Natural killer cell (primary cell): ENCODE results near the gene CAPN14. TPM values are rescaled to one million over a fixed set of nuclear protein-coding genes. Genes with fewer than 3 reads are reported as not detected.

Source experiments
- ATAC-seq, 3 donors: fragments of 150-1000 bp in 2 of 3; fragments of 200-7000 bp in 1 of 3; cut with Tn5 transposase; 1 replicate in 1 of 3; 2 replicates in 2 of 3; pipeline ENCODE4 v1.10.0; 2021; ENCODE audit warnings: mild to moderate bottlenecking in 2 of 3, moderate library complexity in 2 of 3
- DNase-seq, 2 donors: peaks; one replicate each; pipeline versions ENCODE4 v3.0.0 to v3.0.0-alpha.2; 2013 to 2021; ENCODE audit warnings: mixed read lengths in 1 of 2
- H3K27ac ChIP-seq: one replicate; pipeline ENCODE4 v1.5.1; 2013; ENCODE audit warnings: mild to moderate bottlenecking, low read length
- H3K27me3 ChIP-seq: one replicate; pipeline ENCODE4 v1.6.1; 2013; ENCODE audit warnings: low read length; ENCODE audit not compliant: control insufficient read depth, insufficient read depth
- H3K36me3 ChIP-seq: one replicate; pipeline ENCODE4 v1.6.1; 2013; ENCODE audit warnings: low read length; ENCODE audit not compliant: control insufficient read depth, insufficient read depth
- H3K4me1 ChIP-seq: one replicate; pipeline ENCODE4 v1.6.1; 2013; ENCODE audit warnings: low read length; ENCODE audit not compliant: control insufficient read depth, insufficient read depth
- H3K4me3 ChIP-seq: one replicate; pipeline ENCODE4 v1.5.1; 2013; ENCODE audit warnings: low read length
- H3K9me3 ChIP-seq: one replicate; pipeline ENCODE4 v1.6.1; 2013; ENCODE audit warnings: low read length; ENCODE audit not compliant: control insufficient read depth, insufficient read depth
- H3K27ac Mint-ChIP-seq, 2 donors: one replicate each; pipeline ENCODE4 v1.8.0; 2022; ENCODE audit warnings: mild to moderate bottlenecking in 2 of 2, mixed read lengths in 2 of 2, moderate library complexity in 1 of 2
- H3K27me3 Mint-ChIP-seq, 2 donors: one replicate each; pipeline ENCODE4 v1.8.0; 2022; ENCODE audit warnings: low read depth in 2 of 2, mixed read lengths in 2 of 2
- H3K36me3 Mint-ChIP-seq: one replicate; pipeline ENCODE4 v1.8.0; 2022; ENCODE audit warnings: mixed read lengths
- H3K4me1 Mint-ChIP-seq, 2 donors: one replicate each; pipeline ENCODE4 v1.8.0; 2022; ENCODE audit warnings: mixed read lengths in 2 of 2
- H3K4me3 Mint-ChIP-seq: one replicate; pipeline ENCODE4 v1.8.0; 2022; ENCODE audit warnings: mild to moderate bottlenecking, moderate library complexity, mixed read lengths
- H3K9me3 Mint-ChIP-seq, 2 donors: one replicate each; pipeline ENCODE4 v1.8.0; 2022; ENCODE audit warnings: mixed read lengths in 2 of 2
- WGBS: methylation state at CpG from one replicate; pipeline ENCODE4 v1.1.7; 2013; ENCODE audit warnings: missing lambda C conversion rate; ENCODE audit not compliant: insufficient coverage; 5-methylcytosine and 5-hydroxymethylcytosine counted together
- intact Hi-C: fragments of 100-400 bp; cut with micrococcal nuclease; formaldehyde crosslinking; loops from one replicate; pipeline ENCODE4 v1.14.2; 2022
- total RNA-seq, 4 donors: library from RNA; stranded (reverse); fragments of 120-200 nt in 1 of 4; gene quantifications; one replicate each; pipeline versions ENCODE4 v1.2.3 to v1.2.4, GENCODE V29; 2013 to 2022
- TF ChIP-seq, protein P1 (sequence below): fragments of 200-600 bp; IDR thresholded peaks from one replicate; pipeline ENCODE4 v1.8.0; 2022; ENCODE audit warnings: antibody characterized with exemption

CAPN14 gene
- total RNA-seq, 3 donors from 2014 or later (not counting 1 experiment from before 2014, with no cell fraction given): 0.33 to 0.43 TPM; not detected in 1

DNA sequence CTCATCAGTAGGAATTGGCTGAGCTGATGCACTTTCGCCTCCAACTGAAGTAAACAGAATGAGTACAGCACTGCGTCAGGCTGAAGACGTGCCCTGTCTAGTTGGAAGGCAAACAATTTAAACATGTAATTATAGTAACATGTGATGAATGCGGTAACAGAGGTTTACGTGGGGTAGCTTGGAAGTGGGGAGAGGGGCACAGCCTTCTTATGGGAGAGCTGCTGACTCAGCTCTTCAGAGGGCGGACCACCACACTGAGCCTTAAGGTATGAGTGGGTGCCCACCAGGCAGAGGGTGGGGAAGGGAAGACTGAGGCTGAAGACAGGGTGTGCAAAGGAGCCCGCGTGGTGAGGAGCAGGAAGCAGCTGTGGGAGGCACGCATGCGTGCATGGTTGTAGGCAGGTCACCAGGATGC, 10.4 kb upstream of the CAPN14 start:
- Histone ChIP-seq H3K9me3 (no peaks in the 10 kb centered on the region), H3K27ac (no peak overlapping the region), H3K27me3 (no peaks in the 10 kb centered on the region), H3K4me1 (no peaks in the 10 kb centered on the region), H3K4me3 (no peak overlapping the region), H3K36me3 (no peaks in the 10 kb centered on the region)
- no peaks in the 10 kb centered on the region for H3K9me3 Mint-ChIP-seq
- 81% methylated on average over 9 of the region's 10 CpGs for WGBS
- ATAC-seq: no peak
- H3K4me1 Mint-ChIP-seq: no peaks in the 10 kb centered on the region
- H3K36me3 Mint-ChIP-seq: no peaks in the 10 kb centered on the region
- H3K4me3 Mint-ChIP-seq: no peak overlapping the region
- no peak for DNase-seq
- intact Hi-C loops: no loop called here
- no peak overlapping the region for H3K27ac Mint-ChIP-seq
- TF ChIP-seq, protein P1, sequence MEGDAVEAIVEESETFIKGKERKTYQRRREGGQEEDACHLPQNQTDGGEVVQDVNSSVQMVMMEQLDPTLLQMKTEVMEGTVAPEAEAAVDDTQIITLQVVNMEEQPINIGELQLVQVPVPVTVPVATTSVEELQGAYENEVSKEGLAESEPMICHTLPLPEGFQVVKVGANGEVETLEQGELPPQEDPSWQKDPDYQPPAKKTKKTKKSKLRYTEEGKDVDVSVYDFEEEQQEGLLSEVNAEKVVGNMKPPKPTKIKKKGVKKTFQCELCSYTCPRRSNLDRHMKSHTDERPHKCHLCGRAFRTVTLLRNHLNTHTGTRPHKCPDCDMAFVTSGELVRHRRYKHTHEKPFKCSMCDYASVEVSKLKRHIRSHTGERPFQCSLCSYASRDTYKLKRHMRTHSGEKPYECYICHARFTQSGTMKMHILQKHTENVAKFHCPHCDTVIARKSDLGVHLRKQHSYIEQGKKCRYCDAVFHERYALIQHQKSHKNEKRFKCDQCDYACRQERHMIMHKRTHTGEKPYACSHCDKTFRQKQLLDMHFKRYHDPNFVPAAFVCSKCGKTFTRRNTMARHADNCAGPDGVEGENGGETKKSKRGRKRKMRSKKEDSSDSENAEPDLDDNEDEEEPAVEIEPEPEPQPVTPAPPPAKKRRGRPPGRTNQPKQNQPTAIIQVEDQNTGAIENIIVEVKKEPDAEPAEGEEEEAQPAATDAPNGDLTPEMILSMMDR: no peak
- H3K27me3 Mint-ChIP-seq: peaks cover 28 to 51% of the 10 kb centered on the region in 2 donors

DNA sequence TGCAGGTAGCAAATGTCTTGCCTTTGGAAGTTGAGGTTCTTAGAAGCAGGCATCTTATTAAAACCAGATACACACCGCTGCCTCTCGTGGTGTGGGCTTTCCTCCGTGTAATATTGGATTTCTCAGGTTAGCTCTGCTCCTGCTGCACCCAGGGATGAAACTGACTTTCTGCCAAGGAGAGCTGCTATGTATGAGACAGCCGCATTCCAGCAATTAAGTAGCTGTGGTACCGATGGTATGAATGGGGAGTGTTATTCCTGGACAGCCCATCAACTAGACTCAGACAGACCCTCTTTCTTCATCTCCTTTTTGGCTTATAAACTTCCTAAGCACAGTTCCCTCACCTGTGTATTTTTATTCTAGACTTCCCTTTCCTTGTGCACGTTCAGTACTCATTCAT, 9.8 kb upstream of the CAPN14 start:
- no peaks in the 10 kb centered on the region for H3K36me3 Mint-ChIP-seq
- H3K9me3 Mint-ChIP-seq: no peaks in the 10 kb centered on the region
- H3K4me1 ChIP-seq: no peaks in the 10 kb centered on the region
- DNase-seq: no peak
- H3K4me1 Mint-ChIP-seq: no peaks in the 10 kb centered on the region
- 85% methylated on average over 5 of the region's 6 CpGs for WGBS
- H3K27ac Mint-ChIP-seq: no peak overlapping the region
- intact Hi-C loops: no loop called here
- H3K4me3 Mint-ChIP-seq: no peak overlapping the region
- no peak for ATAC-seq
- H3K27ac ChIP-seq: no peak overlapping the region
- no peaks in the 10 kb centered on the region for H3K36me3 ChIP-seq
- peaks cover 35 to 57% of the 10 kb centered on the region in 2 donors for H3K27me3 Mint-ChIP-seq
- H3K4me3 ChIP-seq: no peak overlapping the region
- TF ChIP-seq, protein P1: no peak
- no peaks in the 10 kb centered on the region for H3K27me3 ChIP-seq
- H3K9me3 ChIP-seq: no peaks in the 10 kb centered on the region

DNA sequence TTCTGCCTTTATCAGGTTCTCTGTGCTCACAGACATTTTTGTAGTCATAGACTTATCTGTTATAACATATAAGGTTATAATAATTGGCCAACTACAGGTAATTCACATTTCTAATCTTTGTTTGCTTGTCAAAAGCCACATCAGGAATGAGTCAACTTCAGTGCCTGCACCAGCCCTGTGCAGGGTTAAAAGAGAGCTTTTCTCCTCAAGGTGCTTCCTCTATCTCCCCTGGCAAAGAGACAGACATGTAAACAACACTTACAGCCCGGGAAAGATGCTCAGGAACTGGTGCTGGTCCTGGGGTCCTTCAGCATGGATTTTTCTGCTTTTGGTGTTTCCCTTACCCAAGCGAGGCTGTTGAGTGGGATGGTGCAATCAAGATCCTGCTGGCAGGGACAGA, 9.0 kb upstream of the CAPN14 start:
- WGBS: 24% methylated on average over 2 of the region's 2 CpGs
- no peak overlapping the region for H3K27ac Mint-ChIP-seq
- Histone ChIP-seq H3K9me3 (no peaks in the 10 kb centered on the region), H3K27me3 (no peaks in the 10 kb centered on the region), H3K4me1 (peaks cover 4% of the 10 kb centered on the region), H3K27ac (no peak overlapping the region), H3K36me3 (no peaks in the 10 kb centered on the region), H3K4me3 (no peak overlapping the region)
- ATAC-seq: no peak
- no peaks in the 10 kb centered on the region for H3K9me3 Mint-ChIP-seq
- TF ChIP-seq, protein P1: no peak
- no peak overlapping the region for H3K4me3 Mint-ChIP-seq
- no peaks in the 10 kb centered on the region for H3K4me1 Mint-ChIP-seq
- no peak for DNase-seq
- H3K36me3 Mint-ChIP-seq: no peaks in the 10 kb centered on the region
- H3K27me3 Mint-ChIP-seq: peaks cover 38 to 65% of the 10 kb centered on the region in 2 donors
- intact Hi-C loops: no loop called here

DNA sequence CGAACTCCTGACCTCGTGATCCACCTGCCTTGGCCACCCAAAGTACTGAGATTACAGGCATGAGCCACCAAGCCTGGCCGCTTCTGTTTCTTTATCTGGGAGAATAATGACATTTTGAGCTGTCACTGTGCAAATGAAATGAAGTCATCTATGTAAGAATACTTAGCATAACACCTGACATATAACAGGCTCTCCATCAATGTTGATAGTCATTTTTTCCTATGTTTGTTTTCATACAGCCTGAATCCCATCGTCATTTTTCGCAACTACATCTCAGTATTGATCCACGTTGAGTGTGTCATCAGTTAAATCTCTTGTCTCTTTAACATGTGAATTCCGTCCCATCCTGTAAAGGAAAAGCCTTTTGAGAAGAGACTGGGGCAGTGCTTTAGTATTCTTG, 6.4 kb upstream of the CAPN14 start:
- intact Hi-C loops: no loop called here

More for the DNA sequence above, 6.4 kb upstream of the CAPN14 start:
- no peak overlapping the region for H3K27ac ChIP-seq
- Mint-ChIP-seq H3K4me1 (peaks cover 0 to 4% of the 10 kb centered on the region in 2 donors), H3K27me3 (peaks cover 41 to 85% of the 10 kb centered on the region in 2 donors), H3K36me3 (no peaks in the 10 kb centered on the region), H3K9me3 (no peaks in the 10 kb centered on the region), H3K27ac (no peak overlapping the region), H3K4me3 (no peak overlapping the region)
- H3K4me3 ChIP-seq: no peak overlapping the region
- H3K27me3 ChIP-seq: no peaks in the 10 kb centered on the region
- peaks cover 12% of the 10 kb centered on the region for H3K4me1 ChIP-seq
- H3K9me3 ChIP-seq: no peaks in the 10 kb centered on the region
- H3K36me3 ChIP-seq: no peaks in the 10 kb centered on the region
- 93% methylated on average over 7 of the region's 7 CpGs for WGBS
- TF ChIP-seq, protein P1: no peak
- DNase-seq: no peak
- no peak for ATAC-seq
